Measurements from ENCODE around the gene IL17B. TPM values are rescaled to one million over a fixed set of nuclear protein-coding genes. Genes with fewer than 3 reads are reported as not detected.
A peak's percentile ranks its signal among the peaks of the same experiment; 100 is the strongest.

The IL17B gene
- total and polyA plus RNA-seq, 2 of the 13 experiments (the other 11 are each of a cell fraction or from before 2014, with no cell fraction given) = 0.29 to 2.6 TPM

DNA sequence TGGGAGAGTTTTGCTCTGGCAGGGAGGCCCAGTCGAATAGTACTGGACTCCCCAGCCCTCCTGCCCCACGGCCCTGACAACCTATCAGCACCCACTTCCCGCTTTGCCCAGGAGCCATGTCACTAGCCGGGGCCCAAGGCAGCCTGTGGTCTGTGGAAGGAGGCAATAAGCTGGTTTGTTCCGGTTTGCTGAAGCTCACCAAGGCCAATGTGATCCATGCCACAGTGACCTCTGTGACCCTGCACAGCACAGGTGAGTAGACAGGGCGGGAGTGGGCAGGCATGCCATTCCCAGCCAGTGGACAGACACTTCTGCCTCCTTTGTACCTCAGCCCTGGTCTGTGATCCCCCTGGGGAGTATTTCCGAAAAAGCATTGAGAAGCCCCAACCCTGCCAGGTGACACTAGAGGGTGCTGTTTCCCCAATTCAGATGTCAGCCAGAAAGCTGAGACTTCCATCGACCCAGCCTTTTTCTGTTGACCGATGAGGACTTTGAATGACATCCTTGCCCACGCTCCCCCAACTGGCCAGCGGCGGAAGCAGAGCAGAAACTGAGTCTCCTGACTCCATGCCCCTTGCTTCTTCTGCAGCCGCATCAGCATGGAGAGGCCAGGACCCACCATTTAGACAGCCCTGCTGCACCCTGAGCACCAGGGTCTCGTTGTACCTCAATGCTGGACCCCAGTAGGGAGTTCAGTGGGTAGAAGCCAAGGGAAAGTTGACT lies 11.7 kb downstream of the IL17B start (continued):
- TF ChIP-seq, protein P1, sequence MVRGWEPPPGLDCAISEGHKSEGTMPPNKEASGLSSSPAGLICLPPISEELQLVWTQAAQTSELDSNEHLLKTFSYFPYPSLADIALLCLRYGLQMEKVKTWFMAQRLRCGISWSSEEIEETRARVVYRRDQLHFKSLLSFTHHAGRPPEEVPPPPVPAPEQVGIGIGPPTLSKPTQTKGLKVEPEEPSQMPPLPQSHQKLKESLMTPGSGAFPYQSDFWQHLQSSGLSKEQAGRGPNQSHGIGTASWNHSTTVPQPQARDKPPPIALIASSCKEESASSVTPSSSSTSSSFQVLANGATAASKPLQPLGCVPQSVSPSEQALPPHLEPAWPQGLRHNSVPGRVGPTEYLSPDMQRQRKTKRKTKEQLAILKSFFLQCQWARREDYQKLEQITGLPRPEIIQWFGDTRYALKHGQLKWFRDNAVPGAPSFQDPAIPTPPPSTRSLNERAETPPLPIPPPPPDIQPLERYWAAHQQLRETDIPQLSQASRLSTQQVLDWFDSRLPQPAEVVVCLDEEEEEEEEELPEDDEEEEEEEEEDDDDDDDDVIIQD (CRISPR knock-in tag; IDR thresholded peaks at IDR 0.05; ENCODE audit: low read depth) = peak; percentile 63; the same call in 1 of the 2 replicates
- TF ChIP-seq SRY (CRISPR knock-in tag; IDR thresholded peaks at IDR 0.05) = no peak
- no peak for TF ChIP-seq CHD4 (IDR thresholded peaks at IDR 0.05; ENCODE audit: borderline replicate concordance, low read length)
- TF ChIP-seq ZNF263 (CRISPR knock-in tag; IDR thresholded peaks at IDR 0.05) = no peak
- TF ChIP-seq MAF1 (CRISPR knock-in tag; IDR thresholded peaks at IDR 0.05; ENCODE audit: borderline replicate concordance) = no peak
- no peak for TF ChIP-seq TARDBP (CRISPR knock-in tag; IDR thresholded peaks at IDR 0.05)
- no peak for TF ChIP-seq ZNF343 (CRISPR knock-in tag; IDR thresholded peaks at IDR 0.05)
- TF ChIP-seq ZNF337 (CRISPR knock-in tag; IDR thresholded peaks at IDR 0.05; ENCODE audit: borderline replicate concordance, low read depth) = no peak
- no peak for TF ChIP-seq PCBP1 (IDR thresholded peaks at IDR 0.05; ENCODE audit: borderline replicate concordance, low read depth, low read length)
- no peak for TF ChIP-seq ZFP36 (IDR thresholded peaks at IDR 0.05; ENCODE audit: borderline replicate concordance, low read depth, low read length, partially characterized antibody)
- TF ChIP-seq, protein P2, sequence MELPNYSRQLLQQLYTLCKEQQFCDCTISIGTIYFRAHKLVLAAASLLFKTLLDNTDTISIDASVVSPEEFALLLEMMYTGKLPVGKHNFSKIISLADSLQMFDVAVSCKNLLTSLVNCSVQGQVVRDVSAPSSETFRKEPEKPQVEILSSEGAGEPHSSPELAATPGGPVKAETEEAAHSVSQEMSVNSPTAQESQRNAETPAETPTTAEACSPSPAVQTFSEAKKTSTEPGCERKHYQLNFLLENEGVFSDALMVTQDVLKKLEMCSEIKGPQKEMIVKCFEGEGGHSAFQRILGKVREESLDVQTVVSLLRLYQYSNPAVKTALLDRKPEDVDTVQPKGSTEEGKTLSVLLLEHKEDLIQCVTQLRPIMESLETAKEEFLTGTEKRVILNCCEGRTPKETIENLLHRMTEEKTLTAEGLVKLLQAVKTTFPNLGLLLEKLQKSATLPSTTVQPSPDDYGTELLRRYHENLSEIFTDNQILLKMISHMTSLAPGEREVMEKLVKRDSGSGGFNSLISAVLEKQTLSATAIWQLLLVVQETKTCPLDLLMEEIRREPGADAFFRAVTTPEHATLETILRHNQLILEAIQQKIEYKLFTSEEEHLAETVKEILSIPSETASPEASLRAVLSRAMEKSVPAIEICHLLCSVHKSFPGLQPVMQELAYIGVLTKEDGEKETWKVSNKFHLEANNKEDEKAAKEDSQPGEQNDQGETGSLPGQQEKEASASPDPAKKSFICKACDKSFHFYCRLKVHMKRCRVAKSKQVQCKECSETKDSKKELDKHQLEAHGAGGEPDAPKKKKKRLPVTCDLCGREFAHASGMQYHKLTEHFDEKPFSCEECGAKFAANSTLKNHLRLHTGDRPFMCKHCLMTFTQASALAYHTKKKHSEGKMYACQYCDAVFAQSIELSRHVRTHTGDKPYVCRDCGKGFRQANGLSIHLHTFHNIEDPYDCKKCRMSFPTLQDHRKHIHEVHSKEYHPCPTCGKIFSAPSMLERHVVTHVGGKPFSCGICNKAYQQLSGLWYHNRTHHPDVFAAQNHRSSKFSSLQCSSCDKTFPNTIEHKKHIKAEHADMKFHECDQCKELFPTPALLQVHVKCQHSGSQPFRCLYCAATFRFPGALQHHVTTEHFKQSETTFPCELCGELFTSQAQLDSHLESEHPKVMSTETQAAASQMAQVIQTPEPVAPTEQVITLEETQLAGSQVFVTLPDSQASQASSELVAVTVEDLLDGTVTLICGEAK (IDR thresholded peaks at IDR 0.05) = no peak
- TF ChIP-seq, protein P2 (CRISPR knock-in tag; IDR thresholded peaks at IDR 0.05) = no peak
- no peak for TF ChIP-seq ZFP62 (CRISPR knock-in tag; IDR thresholded peaks at IDR 0.05)
- TF ChIP-seq ZNF335 (CRISPR knock-in tag; IDR thresholded peaks at IDR 0.05) = no peak
- TF ChIP-seq ZNF619 (CRISPR knock-in tag; IDR thresholded peaks at IDR 0.05) = 0 out of 2 replicates have a peak, but pooled peaks have one; percentile 69
- TF ChIP-seq RBM22 (optimal IDR thresholded peaks at IDR 0.05; ENCODE audit: low read length) = no peak
- peak; percentile 63 for TF ChIP-seq GATAD1 (CRISPR knock-in tag; IDR thresholded peaks at IDR 0.05)
- TF ChIP-seq, protein P3, sequence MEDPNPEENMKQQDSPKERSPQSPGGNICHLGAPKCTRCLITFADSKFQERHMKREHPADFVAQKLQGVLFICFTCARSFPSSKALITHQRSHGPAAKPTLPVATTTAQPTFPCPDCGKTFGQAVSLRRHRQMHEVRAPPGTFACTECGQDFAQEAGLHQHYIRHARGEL (CRISPR knock-in tag; IDR thresholded peaks at IDR 0.05) = no peak
- peak; percentile 14; the same call in 1 of the 2 replicates for TF ChIP-seq MAFF (IDR thresholded peaks at IDR 0.05; ENCODE audit: low read depth, low read length)
- no peak for TF ChIP-seq ZNF678 (CRISPR knock-in tag; IDR thresholded peaks at IDR 0.05)
- no peak for TF ChIP-seq ZKSCAN1 (IDR thresholded peaks at IDR 0.05; ENCODE audit: low read length)
